Suprapubic skin (tissue), 4 donors: ENCODE measurements around the gene ACAT2. TPM values are rescaled to one million over a fixed set of nuclear protein-coding genes. Genes with fewer than 3 reads are reported as not detected.
"Not testable (repeated sequence)": the region's sequence is repeated elsewhere in the genome, so short reads cannot be mapped to it uniquely, and the experiment has no call there.

ENCODE experiments used
- DNase-seq, 2 donors: peaks; one replicate each; pipeline ENCODE4 v3.0.0-alpha.2; 2019; ENCODE audit warnings: low spot score in 2 of 2
- H3K27ac ChIP-seq: fragments of 200-600 bp; sonication (generic); one replicate; pipeline ENCODE4 v1.5.1; 2019
- H3K27me3 ChIP-seq: fragments of 200-600 bp; sonication (generic); one replicate; pipeline ENCODE4 v1.5.1; 2019
- H3K36me3 ChIP-seq: fragments of 200-600 bp; sonication (generic); one replicate; pipeline ENCODE4 v1.5.1; 2019
- H3K4me1 ChIP-seq: fragments of 200-600 bp; sonication (generic); one replicate; pipeline ENCODE4 v1.5.1; 2019
- H3K4me3 ChIP-seq: fragments of 200-600 bp; sonication (generic); one replicate; pipeline ENCODE4 v1.5.1; 2019; ENCODE audit warnings: mild to moderate bottlenecking
- H3K9me3 ChIP-seq: fragments of 200-600 bp; sonication (generic); one replicate; pipeline ENCODE4 v1.5.1; 2019
- EP300 ChIP-seq: sonication (generic); formaldehyde crosslinking; IDR thresholded peaks from one replicate; pipeline ENCODE4 v1.6.1; 2017; ENCODE audit warnings: antibody characterized with exemption
- POLR2A ChIP-seq, 2 donors: fragments of 450-650 bp; IDR thresholded peaks; one replicate each; pipeline ENCODE4 v1.6.1; 2017; ENCODE audit warnings: antibody characterized with exemption in 2 of 2, mild to moderate bottlenecking in 2 of 2, moderate library complexity in 2 of 2
- POLR2AphosphoS5 ChIP-seq, 3 donors: sonication (generic); formaldehyde crosslinking; IDR thresholded peaks; one replicate each; pipeline ENCODE4 v1.6.1; 2017; ENCODE audit warnings: antibody characterized with exemption in 3 of 3
- WGBS: methylation state at CpG from one replicate; pipeline ENCODE4 v1.1.5; 2018; 5-methylcytosine and 5-hydroxymethylcytosine counted together
- total RNA-seq, 4 donors: library from RNA; depleted of rRNA; stranded (reverse); fragments of >200 nt; gene quantifications; one replicate each; pipeline ENCODE4 v1.1.0, GENCODE V29; 2016
- TF ChIP-seq, protein P1 (sequence below), 2 donors: fragments of 200-600 bp in 1 of 2; fragments of 450-650 bp in 1 of 2; sonication (generic) in 1 of 2; IDR thresholded peaks; one replicate each; pipeline ENCODE4 v1.5.1; 2016 to 2019; ENCODE audit warnings: antibody characterized with exemption in 2 of 2, mild to moderate bottlenecking in 1 of 2, moderate library complexity in 1 of 2

The ACAT2 gene
- total RNA-seq, 4 donors from 2014 or later = 7.2 to 23.1 (median 15.6) TPM

DNA sequence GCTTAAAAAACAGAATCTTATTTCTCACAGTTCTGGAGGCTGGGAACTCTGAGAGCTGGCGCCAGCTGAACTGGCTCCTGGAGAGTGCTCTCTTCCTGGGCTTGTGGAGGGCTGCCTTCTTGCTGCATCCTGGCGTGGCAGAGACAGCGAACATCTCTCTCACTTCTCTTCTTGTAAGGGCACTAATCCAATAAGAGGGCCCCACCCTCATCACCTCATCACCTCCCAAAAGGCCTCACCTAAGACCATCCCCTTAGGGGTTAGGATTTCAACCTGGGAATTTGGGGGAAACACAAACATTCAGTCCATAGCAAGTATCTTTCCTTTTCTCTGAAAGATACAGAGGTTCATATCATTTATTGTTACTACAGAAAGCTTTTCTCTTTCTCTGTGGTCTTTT, 62.1 kb downstream of the ACAT2 start:
- no peak for TF ChIP-seq EP300
- TF ChIP-seq, protein P1, sequence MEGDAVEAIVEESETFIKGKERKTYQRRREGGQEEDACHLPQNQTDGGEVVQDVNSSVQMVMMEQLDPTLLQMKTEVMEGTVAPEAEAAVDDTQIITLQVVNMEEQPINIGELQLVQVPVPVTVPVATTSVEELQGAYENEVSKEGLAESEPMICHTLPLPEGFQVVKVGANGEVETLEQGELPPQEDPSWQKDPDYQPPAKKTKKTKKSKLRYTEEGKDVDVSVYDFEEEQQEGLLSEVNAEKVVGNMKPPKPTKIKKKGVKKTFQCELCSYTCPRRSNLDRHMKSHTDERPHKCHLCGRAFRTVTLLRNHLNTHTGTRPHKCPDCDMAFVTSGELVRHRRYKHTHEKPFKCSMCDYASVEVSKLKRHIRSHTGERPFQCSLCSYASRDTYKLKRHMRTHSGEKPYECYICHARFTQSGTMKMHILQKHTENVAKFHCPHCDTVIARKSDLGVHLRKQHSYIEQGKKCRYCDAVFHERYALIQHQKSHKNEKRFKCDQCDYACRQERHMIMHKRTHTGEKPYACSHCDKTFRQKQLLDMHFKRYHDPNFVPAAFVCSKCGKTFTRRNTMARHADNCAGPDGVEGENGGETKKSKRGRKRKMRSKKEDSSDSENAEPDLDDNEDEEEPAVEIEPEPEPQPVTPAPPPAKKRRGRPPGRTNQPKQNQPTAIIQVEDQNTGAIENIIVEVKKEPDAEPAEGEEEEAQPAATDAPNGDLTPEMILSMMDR (IDR thresholded peaks at IDR 0.05) = no peak
- no peak for TF ChIP-seq POLR2AphosphoS5 (IDR thresholded peaks at IDR 0.05)
- no peak for TF ChIP-seq POLR2A (IDR thresholded peaks at IDR 0.05)
- H3K9me3 ChIP-seq = no peaks in the 10 kb centered on the region
- no peaks in the 10 kb centered on the region for H3K4me1 ChIP-seq
- DNase-seq = no peak
- H3K27ac ChIP-seq = no peak overlapping the region
- no peaks in the 10 kb centered on the region for H3K27me3 ChIP-seq
- H3K4me3 ChIP-seq = no peak overlapping the region
- 92% methylated on average over 3 of the region's 3 CpGs for WGBS
- no peaks in the 10 kb centered on the region for H3K36me3 ChIP-seq

DNA sequence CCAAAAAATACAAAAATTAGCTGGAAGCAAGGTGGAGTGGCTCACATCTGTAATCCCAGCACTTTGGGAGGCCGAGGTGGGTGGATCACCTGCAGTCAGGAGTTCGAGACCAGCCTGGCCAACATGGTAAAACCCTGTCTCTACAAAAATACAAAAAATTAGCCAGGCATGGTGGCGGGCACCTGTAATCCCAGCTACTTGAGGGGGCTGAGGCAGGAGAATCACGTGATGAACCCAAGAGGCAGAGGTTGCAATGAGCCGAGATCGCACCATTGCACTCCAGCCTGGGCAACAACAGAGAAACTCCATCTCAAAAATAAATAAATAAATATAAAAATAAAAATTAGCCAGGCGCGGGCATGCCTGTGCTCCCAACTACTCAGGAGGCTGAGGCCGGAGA, 62.8 kb downstream of the ACAT2 start:
- H3K27ac ChIP-seq, H3K27me3 ChIP-seq, H3K4me3 ChIP-seq, H3K36me3 ChIP-seq, H3K9me3 ChIP-seq, DNase-seq, H3K4me1 ChIP-seq: not testable (repeated sequence)
- WGBS = 96% methylated on average over 9 of the region's 9 CpGs

DNA sequence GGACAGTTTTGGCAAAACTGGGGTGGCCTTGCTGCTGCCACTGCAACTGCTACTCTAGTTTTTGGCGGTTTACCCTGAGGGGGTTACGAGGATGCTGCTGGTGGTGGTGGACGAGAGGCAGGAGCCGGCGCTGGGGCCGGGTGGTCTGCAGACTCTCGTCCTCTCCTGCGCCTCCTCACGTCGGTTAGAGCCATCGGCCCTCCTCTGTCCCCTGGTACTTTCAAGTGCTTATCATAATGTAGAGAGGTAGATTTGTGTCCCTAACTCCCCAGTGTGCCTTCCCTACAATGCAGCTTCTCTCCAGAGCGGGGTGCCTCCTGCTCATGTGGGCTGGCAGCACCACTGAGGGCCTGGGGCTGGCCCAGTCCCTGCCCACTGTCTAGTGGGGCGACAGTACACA, 64.2 kb downstream of the ACAT2 start:
- Histone ChIP-seq H3K4me3 (no peak overlapping the region), H3K27ac (no peak overlapping the region), H3K36me3 (no peaks in the 10 kb centered on the region), H3K4me1 (no peaks in the 10 kb centered on the region), H3K9me3 (no peaks in the 10 kb centered on the region), H3K27me3 (no peaks in the 10 kb centered on the region)
- DNase-seq = no peak
- 97% methylated on average over 12 of the region's 13 CpGs for WGBS
- TF ChIP-seq EP300 (no peak), POLR2A (IDR thresholded peaks at IDR 0.05) (no peak), POLR2AphosphoS5 (IDR thresholded peaks at IDR 0.05) (no peak)
- TF ChIP-seq, protein P1 (IDR thresholded peaks at IDR 0.05) = no peak

DNA sequence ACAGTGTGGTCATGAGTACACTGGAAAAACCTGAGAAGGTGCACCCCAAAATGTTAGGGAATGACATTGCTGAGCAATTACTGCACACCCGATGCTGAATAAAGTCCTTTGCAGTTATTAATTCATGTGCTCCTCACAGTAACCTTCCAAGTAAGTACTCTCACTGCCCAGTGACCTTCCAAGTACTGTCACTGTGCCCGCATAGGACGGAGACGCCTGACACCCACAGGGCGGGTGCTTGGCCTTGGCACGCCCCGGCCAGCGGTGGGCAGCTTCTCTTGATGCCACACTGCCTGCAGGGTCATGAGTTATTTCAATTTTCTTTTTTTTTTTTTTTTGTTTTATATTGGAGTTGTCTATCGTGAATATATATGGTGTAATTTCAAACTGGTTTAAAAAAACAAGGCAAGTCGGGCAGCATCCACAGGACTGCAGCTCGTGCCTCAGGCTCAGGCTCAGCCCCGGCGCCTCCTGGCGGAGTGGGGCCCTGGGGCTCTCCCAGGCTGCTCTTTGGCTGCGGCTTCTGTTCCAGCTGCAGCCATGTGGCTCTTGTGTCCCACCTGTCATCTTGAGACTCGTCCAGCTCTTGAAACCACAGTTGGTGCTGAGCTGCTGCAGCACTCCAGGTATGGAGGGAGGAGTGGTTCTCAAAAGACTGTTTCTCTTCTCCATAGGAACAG, 65.3 kb downstream of the ACAT2 start:
- no peak overlapping the region for H3K27ac ChIP-seq
- H3K4me3 ChIP-seq = no peak overlapping the region
- H3K36me3 ChIP-seq = no peaks in the 10 kb centered on the region
- DNase-seq = no peak
- no peaks in the 10 kb centered on the region for H3K27me3 ChIP-seq
- H3K4me1 ChIP-seq = no peaks in the 10 kb centered on the region
- WGBS = 79% methylated on average over 16 of the region's 16 CpGs
- no peaks in the 10 kb centered on the region for H3K9me3 ChIP-seq
- TF ChIP-seq, protein P1 (IDR thresholded peaks at IDR 0.05) = no peak

DNA sequence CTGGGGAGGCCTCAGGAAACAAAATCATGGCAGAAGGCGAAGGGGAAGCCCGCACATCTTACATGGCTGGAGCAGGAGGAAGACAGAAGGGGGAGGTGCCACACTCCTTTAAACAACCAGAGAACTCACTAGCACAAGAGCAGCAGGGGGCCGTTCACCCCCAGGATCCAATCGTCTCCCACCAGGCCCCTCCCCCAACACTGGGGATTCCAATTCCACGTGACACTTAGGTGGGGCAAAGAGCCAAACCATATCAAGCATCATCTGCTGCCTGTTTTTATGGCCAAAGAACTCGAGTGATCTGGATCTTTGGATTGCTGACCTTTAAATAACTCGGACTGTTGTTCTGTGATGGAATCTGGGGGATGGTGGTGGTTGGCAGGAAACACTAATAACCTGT, 66.2 kb downstream of the ACAT2 start:
- no peaks in the 10 kb centered on the region for H3K27me3 ChIP-seq
- H3K4me3 ChIP-seq = no peak overlapping the region
- 58% methylated on average over 7 of the region's 7 CpGs for WGBS
- H3K27ac ChIP-seq = no peak overlapping the region
- H3K36me3 ChIP-seq = no peaks in the 10 kb centered on the region
- no peak for TF ChIP-seq POLR2A (IDR thresholded peaks at IDR 0.05)
- TF ChIP-seq, protein P1 (IDR thresholded peaks at IDR 0.05) = no peak
- no peak for TF ChIP-seq EP300
- TF ChIP-seq POLR2AphosphoS5 (IDR thresholded peaks at IDR 0.05) = no peak
- DNase-seq = no peak
- H3K9me3 ChIP-seq = no peaks in the 10 kb centered on the region
- H3K4me1 ChIP-seq = peaks cover under 1% of the 10 kb centered on the region

Other genes starting within 250 kb of the ACAT2 start
- 100 to 1,000 TPM; 159 to 173 (median 167) TPM for gene SOD2, start 68.8 kb upstream of the ACAT2 start, total RNA-seq
- gene WTAP, start 34.5 kb upstream of the ACAT2 start, total RNA-seq = 100 to 1,000 TPM in 1 of 4 donors, 10 to 100 TPM in 3; 68.7 to 103 (median 85.3) TPM
- gene TCP1, start 27.6 kb downstream of the ACAT2 start, total RNA-seq = 100 to 1,000 TPM; 133 to 150 (median 139) TPM
- gene MRPL18, start 28.4 kb downstream of the ACAT2 start, total RNA-seq = 10 to 100 TPM; 53.9 to 79.2 (median 55.9) TPM
- gene PNLDC1, start 38.2 kb downstream of the ACAT2 start, total RNA-seq = 1 to 10 TPM; 1.1 to 4.4 (median 2.9) TPM
- not detected for gene MAS1, start 128.9 kb downstream of the ACAT2 start, total RNA-seq
- 100 to 1,000 TPM in 1 of 4 donors, 10 to 100 TPM in 3; 58.2 to 137 (median 90.6) TPM for gene IGF2R, start 207.0 kb downstream of the ACAT2 start, total RNA-seq